GM18519 (cell line): ENCODE results near the gene ATP1B2.

ENCODE experiments used
- ATAC-seq: cut with Tn5 transposase; IDR thresholded peaks from one replicate; pipeline ENCODE4 v1.9.1; 2021; ENCODE audit warnings: mild to moderate bottlenecking, moderate library complexity; ENCODE audit not compliant: unreplicated experiment, low FRiP score

ATP1B2 gene

DNA sequence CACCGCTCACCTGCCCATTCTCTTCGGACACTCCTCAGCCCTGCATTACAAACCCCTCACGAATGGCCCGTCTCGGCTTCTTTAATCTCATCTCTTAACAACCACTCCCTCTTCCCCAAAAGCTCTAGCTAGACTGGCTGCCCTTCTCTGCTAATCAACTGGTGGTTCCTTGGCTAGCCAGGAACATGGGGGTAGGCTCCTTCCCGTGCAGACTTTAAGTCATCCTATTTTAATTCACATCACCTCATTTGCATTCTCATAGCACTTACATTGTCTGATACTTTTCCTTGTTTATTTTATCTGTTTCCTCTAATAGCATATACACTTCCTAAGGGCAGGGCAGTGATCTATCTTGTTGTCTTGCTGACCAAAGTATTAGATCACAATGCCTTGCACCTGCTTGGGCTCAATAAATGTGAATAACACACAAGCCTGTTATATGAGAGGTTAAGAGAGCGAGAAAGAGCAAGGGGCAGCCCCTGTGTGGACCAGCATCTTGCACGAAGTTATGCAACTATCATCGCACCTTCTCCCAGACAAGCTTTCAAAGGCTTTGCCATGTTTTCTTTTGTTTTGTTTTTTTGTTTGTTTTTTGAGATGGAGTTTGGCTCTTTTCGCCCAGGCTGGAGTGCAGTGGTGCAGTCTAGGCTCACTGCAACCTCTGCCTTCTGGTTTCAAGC is 26.8 kb downstream of the ATP1B2 start:
- ATAC-seq: no peak

DNA sequence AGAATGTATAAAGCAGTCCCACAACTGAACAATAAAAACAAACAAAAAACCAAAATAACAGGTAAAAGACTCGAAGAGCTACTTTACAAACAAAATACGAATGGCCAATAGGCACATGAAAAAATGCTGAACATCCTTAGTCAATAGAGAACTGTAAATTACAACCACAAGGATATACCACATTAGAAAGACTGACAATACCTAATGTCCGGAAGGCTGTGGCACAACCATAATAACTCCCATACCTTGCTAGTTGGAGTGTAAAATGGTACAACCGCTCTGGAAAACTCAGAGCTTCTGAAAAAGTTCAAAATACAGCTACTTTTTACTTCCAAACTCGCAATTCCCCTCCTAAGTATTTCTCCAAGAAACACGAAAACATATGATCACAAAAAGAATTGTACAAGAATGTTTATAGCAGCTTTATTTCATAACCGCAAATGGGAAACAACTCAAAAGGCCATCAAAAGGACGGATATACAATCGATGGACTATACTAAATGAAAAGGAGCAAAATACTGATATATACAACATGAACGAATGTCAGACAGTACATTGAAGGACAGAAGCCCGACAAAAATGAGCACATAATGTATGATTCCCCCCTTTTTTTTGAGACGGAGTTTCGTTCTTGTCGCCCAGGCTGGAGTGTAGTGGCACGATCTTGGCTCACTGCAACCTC is 34.3 kb downstream of the ATP1B2 start:
- no peak for ATAC-seq

DNA sequence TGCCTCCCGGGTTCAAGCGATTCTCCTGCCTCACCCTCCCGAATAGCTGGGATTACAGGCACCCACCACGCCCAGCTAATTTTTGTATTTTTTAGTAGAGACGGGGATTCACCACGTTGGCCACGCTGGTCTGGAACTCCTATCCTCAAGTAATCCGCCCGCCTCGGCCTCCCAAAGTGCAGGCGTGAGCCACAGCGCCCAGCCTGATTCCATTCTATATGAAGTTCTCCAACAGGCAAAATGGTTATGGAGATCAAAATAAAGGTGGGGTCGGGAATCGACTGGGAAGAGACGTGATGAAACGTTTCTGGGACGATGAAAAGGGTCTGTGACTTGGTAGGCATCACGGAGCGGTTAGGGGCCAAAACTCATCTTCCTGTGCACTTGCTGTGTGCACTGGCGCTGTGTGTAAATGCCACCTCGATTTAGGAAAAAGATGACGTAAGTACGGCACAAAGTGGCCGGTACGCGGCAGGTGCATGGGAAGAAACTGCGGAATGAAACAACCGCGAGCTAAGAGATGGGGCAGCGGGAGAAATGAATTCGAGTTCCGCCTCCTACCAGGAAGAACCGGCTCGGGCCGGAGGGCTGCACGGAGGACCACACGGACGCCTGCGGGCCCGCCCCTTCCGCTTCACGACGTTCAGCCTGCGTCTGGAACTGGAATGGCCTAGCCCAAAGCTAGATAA is 35.0 kb downstream of the ATP1B2 start:
- ATAC-seq: no peak

DNA sequence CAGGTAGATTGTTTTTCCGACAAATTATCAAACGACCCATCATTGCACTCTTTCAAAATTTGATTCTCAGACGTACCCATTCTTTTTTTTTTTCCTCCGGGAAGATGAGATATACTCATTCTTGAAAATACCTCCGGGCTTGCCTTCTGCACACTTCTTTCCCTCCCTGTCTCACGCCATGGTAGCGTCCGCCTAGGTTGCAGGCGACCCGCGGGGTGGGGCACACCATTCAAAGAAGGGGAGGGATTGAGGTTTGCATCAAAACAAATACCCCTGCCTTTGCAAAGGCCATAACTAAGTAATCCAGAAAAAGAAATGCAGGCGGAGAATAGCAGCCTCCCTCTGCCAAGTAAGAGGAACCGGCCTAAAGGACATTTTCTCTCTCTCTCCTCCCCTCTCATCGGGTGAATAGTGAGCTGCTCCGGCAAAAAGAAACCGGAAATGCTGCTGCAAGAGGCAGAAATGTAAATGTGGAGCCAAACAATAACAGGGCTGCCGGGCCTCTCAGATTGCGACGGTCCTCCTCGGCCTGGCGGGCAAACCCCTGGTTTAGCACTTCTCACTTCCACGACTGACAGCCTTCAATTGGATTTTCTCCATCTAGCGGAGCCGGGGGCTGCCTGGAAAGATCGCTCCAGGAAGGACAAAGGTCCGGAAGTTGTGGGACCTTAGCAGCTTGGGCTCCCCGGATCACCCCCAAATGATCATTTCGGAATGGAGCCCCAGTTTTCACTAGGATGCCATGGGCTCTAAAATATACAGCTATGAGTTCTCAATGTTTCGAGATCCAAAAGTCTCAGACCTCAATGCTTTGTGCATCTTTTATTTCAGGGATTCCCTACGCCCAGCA is 35.7 kb downstream of the ATP1B2 start:
- no peak for ATAC-seq

DNA sequence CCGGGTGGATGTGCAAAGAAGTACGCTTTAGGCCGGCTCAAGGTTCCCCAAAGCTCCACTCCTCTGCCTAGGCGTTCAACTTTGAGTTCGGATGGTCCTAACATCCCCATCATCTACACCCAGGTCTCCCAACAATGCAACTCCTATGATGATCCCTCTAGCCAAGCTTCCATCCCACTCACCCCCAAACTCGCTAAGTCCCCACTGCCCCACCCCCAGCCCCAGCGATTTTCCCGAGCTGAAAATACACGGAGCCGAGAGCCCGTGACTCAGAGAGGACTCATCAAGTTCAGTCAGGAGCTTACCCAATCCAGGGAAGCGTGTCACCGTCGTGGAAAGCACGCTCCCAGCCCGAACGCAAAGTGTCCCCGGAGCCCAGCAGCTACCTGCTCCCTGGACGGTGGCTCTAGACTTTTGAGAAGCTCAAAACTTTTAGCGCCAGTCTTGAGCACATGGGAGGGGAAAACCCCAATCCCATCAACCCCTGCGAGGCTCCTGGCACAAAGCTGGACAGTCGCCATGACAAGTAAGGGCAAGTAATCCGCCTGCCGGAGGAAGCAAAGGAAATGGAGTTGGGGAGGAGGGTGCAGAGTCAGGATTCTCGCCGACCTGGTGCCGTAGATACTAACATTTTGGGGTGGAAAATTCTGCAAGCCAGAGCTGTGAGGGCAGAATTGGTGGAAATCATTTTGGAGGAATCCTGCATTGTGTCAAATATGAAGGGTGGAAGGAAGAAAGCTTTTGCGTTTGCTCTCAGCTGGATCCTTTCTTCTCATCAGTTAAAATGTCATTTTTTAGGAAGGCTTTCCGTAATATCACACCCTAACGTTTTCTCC is 36.6 kb downstream of the ATP1B2 start, which contains the start of gene TP53:
TP53 (minus strand) TSS at position 419 of the 836 bp plus-strand sequence. CDS start 10,896 bp downstream, outside the sequence.
- ATAC-seq: no peak

DNA sequence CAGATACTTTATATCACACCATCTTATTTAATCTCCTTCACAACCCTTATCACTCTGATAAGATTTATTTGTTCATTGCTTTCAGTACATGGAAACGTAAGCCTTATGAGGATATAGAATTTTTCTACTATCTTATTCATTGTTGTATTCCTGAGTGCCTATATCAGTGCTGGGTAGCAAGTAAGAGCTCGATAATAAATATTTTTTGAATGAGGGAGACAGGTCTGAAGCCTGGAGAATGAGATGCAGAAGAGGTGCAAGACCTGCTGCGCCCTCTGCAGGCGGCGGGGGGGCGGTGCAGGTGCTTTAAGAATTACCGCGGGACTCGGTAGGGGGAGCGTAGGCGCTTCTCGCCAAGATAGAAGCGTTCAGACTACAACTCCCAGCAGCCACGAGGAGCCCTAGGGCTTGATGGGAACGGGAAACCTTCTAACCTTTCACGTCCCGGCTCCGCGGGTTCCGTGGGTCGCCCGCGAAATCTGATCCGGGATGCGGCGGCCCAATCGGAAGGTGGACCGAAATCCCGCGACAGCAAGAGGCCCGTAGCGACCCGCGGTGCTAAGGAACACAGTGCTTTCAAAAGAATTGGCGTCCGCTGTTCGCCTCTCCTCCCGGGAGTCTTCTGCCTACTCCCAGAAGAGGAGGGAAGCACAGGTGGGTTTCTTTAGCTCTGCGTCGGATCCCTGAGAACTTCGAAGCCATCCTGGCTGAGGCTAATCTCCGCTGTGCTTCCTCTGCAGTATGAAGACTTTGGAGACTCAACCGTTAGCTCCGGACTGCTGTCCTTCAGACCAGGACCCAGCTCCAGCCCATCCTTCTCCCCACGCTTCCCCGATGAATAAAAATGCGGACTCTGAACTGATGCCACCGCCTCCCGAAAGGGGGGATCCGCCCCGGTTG is 37.4 kb downstream of the ATP1B2 start, which contains the start of gene WRAP53:
WRAP53 (plus strand) TSS at position 570 of the 900 bp plus-strand sequence; CDS start at position 742, 172 bp downstream.
- ATAC-seq: peak; percentile 51

DNA sequence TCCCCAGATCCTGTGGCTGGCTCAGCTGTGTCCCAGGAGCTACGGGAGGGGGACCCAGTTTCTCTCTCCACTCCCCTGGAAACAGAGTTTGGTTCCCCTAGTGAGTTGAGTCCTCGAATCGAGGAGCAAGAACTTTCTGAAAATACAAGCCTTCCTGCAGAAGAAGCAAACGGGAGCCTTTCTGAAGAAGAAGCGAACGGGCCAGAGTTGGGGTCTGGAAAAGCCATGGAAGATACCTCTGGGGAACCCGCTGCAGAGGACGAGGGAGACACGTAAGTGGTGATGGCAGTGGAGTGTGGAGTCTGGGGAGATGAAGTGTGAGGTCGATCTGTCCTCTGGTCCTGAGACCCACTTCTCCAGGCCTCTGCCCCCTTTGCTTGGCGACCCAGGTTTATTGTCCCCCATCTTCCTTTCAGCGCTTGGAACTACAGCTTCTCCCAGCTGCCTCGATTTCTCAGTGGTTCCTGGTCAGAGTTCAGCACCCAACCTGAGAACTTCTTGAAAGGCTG is 38.1 kb downstream of the ATP1B2 start:
- ATAC-seq: no peak

DNA sequence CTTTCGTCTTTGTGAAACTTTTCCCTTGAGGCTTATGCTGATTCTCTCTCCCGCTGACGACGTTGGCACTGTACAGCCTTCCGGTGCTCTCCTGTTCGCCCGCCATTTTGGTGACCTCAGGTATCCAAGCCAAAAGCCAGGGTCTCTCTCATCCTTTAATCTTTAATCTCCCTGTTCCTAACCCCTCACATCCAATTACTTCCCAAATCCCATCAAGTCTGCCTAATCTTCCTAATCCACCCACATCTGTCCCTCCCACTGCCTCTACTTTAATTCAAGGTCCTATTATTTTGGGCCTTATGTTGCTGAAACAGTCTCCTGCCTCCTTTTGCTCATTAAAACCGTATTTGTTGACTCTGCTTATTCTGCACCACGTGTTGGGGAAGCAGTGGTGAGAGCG is 44.9 kb downstream of the ATP1B2 start:
- no peak for ATAC-seq

DNA sequence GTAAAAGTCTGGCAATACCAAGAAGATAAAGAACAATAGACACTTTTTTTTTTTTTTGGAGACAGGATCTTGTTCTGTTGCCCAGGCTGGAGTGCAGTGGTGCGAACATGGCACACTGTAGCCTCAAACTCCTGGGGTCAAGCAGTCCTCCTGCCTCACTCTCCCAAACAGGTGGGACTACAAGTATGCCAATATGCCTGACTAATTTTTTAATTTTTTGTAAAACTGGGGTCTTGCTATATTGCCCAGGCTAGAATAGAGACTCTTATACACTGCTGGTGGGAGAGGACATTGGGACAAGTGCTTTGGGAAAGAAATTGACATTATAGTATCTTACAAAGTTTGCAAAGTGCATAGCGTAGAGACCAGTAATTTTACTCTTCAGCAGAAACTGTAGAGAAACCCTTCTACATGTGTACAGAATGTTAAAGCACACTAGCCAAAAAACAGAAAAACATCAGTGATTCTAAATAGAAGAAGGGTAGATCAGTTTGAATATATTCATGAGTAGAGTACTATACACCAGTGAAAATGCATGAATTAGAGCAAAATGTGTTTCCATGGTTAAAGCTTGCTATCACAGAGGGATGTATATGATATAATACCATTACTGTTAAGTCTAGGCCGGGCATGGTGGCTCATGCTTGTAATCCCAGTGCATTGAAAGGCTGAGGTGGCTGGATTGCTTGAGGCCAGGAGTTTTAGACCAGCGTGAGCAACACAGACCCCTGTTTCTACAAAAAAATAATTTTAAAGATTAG is 47.3 kb downstream of the ATP1B2 start:
- ATAC-seq: no peak

DNA sequence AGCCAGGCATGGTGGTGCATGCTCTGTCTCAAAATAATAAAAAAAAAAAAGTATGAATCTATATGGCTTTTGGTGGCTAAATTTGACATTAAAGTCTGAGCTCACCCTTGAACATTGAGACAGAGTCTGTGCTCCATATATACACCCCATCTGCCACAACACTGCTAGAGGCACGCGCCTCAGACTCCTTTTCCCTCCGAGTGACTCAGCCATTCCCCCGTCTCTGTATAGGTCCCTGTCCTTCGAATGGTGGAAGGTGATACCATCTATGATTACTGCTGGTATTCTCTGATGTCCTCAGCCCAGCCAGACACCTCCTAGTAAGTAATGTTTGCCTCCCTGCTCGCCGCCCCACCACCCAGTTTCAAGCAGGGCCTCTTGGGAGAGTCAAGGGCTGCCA is 49.8 kb downstream of the ATP1B2 start:
- no peak for ATAC-seq

DNA sequence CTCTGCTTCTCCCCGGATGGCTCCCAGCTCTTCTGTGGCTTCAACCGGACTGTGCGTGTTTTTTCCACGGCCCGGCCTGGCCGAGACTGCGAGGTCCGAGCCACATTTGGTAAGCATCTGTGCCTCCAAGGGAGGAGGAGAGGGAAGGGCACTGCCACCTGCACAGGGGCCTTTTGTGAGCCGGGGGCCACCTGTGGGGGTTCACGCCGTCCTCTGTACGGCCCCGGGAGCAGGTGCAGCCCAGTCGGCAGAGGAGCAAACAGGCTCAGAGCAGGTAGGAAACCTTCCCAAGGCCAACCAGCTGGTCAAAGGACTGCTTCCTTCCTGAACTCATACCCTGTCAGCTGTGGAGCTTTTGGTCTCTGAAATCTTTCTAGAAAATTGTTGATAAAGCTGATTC is 51.0 kb downstream of the ATP1B2 start:
- no peak for ATAC-seq

DNA sequence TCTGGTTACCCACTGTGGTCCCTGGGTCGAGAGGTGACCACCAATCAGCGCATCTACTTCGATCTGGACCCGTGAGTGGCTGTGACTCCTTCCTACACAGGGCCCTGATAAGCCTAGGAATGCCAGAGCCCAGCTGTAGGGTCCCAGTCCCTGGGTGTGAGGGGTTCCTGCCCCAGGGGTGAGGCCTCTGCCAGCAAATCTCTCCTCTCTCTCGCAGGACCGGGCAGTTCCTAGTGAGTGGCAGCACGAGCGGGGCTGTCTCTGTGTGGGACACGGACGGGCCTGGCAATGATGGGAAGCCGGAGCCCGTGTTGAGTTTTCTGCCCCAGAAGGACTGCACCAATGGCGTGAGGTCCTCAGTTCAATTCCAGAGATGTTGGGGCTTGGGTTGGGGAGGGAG is 52.0 kb downstream of the ATP1B2 start:
- ATAC-seq: no peak

DNA sequence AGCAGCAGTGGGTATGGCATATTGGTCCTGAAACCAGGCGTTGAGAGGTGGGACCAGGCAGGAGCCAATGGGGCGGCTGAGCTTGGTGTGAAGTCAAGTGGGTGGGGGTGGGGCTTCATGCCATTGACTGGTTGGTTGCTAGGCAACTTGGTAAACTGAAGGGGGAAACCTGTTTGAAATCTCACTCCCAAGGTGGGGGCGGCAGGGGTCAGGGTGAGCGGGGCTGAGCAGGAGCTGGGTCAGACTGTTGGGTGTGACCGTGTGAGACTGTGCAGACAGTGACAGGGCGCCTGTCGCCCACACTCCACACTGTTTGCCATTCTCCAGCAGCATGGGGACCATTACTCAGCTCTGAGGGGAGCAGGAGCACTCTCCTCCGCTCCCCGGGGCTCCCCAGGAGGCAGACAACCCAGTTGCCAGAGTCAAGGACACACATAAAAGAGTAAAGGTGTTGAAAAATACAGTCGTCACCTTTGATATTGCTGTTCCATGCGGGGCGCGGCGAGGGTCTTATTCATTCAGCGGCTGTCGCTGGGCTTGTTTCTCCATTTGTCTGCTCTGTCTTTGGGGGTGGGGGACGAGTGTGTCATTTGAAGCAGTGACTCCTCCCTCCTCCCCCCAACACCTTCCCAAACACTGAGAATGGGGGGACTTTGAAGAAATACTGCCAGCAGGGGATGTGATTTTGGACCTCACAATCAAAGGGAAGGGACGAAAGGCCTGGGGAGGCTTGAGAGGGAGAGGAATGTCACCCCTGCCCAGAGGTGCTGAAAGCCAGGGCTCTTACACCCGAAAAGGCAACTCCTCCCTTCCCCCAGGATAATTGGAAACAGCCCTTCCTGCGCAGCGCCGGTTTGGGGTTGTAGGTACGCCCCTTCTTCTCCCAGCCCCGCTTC is 53.1 kb downstream of the ATP1B2 start:
- no peak for ATAC-seq

DNA sequence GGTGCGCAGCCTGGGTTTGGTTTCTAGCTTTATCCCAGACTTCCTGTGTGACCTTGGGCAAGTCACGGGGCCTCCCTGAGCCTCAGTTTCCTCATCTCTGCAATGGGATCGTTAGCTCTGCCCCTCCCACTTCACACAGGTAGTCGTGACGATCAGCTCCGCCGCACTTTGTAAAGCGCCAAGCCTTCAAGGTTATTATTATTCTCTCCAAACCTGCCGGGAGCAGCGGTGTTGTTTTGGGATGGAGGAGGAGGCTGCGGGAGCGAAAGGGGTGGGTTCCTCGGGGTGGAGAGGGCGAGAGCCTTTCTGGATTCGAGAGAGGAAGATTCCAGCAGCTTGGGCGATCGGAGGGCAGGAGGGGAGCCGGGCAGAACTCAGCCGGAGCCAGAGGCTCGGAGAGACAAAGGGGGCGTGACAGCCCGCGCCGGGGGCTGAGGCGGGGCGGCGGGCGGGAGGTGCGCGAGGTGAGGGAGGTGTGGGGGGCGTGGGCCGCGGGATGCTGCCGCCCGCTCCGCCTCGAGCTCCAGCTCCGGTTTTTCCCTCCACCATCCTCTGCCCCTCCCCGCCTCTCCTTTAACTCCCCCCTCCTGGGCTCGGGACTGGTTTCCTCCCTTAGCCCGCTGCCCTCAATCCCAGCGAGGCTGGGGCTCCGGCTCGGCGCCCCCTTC is 54.0 kb downstream of the ATP1B2 start, which contains the start of gene EFNB3:
EFNB3 (plus strand) TSS at position 602 of the 668 bp plus-strand sequence. CDS start 397 bp downstream, outside the sequence.
- no peak for ATAC-seq

DNA sequence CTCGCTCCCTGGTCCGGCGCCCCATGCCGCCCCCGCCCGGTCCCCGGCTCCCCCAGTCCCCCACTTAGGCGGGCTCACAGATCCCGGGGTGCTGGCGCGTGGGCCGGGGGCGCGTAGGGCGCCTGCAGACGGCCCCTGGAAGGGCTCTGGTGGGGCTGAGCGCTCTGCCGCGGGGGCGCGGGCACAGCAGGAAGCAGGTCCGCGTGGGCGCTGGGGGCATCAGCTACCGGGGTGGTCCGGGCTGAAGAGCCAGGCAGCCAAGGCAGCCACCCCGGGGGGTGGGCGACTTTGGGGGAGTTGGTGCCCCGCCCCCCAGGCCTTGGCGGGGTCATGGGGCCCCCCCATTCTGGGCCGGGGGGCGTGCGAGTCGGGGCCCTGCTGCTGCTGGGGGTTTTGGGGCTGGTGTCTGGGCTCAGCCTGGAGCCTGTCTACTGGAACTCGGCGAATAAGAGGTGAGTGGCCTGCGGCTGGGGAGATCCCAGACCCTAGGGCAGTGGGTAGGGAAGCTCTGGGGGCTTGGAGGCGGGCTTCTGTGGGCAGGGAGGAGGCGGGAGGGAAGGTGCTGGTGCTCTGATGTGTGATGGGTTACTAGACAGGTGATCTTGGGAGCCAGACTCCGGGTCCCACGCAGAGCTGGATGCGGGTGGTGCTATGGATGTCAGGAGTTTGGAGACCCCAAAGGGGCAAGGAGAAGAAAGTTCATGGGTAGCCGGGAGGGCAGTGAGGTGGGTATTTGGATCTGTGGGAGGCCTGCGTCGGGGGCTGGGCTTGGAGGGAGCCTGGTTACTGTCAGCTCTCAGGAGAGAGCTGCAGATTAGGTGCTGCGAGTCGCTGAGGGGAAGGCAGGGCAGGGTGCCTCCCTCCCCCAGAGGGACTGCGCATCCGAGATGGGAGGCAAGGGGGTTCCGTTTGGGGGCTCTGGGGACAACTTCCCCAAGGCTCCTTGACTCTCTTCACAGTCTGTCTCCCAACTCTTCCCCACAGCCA is 54.8 kb downstream of the ATP1B2 start:
- no peak for ATAC-seq
